Activated CD4-positive, alpha-beta T cell treated with anti-CD3 and anti-CD28 coated beads for 36 hours (primary cell): ENCODE results near the gene UCN2. TPM values are rescaled to one million over a fixed set of nuclear protein-coding genes. Genes with fewer than 3 reads are reported as not detected.

ENCODE experiments used
- ATAC-seq: fragments of 200-7000 bp; cut with Tn5 transposase; one replicate; pipeline ENCODE4 v1.10.0; 2021; ENCODE audit warnings: mild to moderate bottlenecking, moderate library complexity
- CTCF ChIA-PET: fragments of 350-600 bp; sonication (Branson Sonifier 250); formaldehyde crosslinking; loops from one replicate; lab custom pipeline; 2021; ENCODE audit warnings: antibody characterized with exemption; lab: Charles Lee
- POLR2A ChIA-PET: fragments of 350-600 bp; sonication (Branson Sonifier 250); formaldehyde crosslinking; loops from one replicate; lab custom pipeline; 2021; ENCODE audit warnings: antibody characterized with exemption, inconsistent platforms; lab: Charles Lee
- DNase-seq: peaks from one replicate; pipeline ENCODE4 v3.0.0-alpha.2; 2020
- H3K27ac Mint-ChIP-seq: one replicate; pipeline ENCODE4 v1.8.0; 2021; ENCODE audit warnings: mixed read lengths
- H3K27me3 Mint-ChIP-seq: one replicate; pipeline ENCODE4 v1.8.0; 2021; ENCODE audit warnings: mixed read lengths
- H3K36me3 Mint-ChIP-seq: one replicate; pipeline ENCODE4 v1.8.0; 2021; ENCODE audit warnings: low read depth, mixed read lengths
- H3K4me1 Mint-ChIP-seq: one replicate; pipeline ENCODE4 v1.8.0; 2021; ENCODE audit warnings: mixed read lengths
- H3K4me3 Mint-ChIP-seq: one replicate; pipeline ENCODE4 v1.8.0; 2021; ENCODE audit warnings: mild to moderate bottlenecking, moderate library complexity, mixed read lengths
- H3K9me3 Mint-ChIP-seq: one replicate; pipeline ENCODE4 v1.8.0; 2021; ENCODE audit warnings: low read depth, mixed read lengths
- intact Hi-C, 2 experiments: fragments of 100-400 bp; cut with DNase I in 1 of 2; cut with micrococcal nuclease in 1 of 2; formaldehyde crosslinking; loops; one replicate each; pipeline versions ENCODE4 v1.14.2 to v1.15.1; 2022 to 2024; cut with DNase I, micrococcal nuclease
- total RNA-seq, 2 experiments: library from RNA; stranded (reverse); gene quantifications; one replicate each; pipeline ENCODE4 v1.2.3, GENCODE V29; 2021

The UCN2 gene
- total RNA-seq, 2 experiments from 2014 or later, result not detected

DNA sequence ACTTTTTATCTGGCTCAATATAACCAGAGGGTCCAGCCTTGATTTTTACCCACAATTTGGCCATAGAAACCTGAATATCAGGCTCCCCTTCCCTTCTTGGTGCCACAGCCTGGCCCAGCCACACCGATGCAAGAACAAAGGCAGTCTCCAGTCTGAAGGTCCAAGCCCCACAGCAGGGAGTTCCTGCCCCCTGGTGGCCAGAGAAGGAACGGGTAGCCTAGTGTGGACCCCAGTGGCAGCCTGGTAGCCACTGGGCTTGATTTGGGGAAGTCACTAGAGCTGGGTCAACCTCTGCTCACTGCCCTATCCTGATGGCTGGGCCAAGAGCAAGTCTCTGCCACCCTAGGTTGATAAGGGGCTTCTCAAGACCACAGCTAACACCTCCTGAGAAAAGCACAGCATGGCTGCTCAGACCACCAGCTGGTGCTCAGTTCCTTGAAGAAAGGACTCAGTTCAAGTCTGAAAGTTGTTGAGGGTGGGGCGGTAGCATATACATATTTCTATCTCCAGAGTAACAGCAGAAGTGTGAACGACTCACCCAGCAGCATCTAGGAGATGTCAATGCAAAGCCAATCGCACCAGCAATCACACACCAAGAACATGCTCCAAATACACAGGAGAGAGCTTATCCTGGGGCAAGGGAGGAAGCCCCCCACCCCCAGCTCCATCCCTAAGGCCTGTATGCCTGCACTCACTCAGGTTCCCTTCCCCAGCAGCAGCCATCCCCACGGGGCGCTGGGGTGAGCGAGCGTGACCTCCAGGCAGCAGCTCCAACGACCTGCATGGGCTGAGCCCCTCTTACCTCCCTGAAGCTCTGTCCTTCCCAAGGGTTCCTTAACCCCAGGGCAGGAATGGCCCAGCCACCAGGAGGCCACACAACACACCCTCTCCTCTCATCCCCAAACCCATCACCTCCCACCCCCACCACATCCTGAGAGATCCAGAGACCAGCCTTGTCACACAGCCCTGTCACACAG, 14.6 kb downstream of the UCN2 start:
- no peaks in the 10 kb centered on the region for H3K27me3 Mint-ChIP-seq
- ChIA-PET POLR2A (no interaction called here), CTCF (interaction anchor here (0.5 to 4.0 kb wide), 23 partner anchors 8 to 280 kb away, joined by 3 to 39 read pairs (median 4); partner anchors contain the start of genes ATRIP, CCDC51, PFKFB4 and SHISA5)
- H3K4me1 Mint-ChIP-seq, result peaks cover 9% of the 10 kb centered on the region
- no peak overlapping the region for H3K27ac Mint-ChIP-seq
- no peaks in the 10 kb centered on the region for H3K9me3 Mint-ChIP-seq
- no peak overlapping the region for H3K4me3 Mint-ChIP-seq
- intact Hi-C loops, result loop anchor here (1.0 to 5.0 kb wide), 6 partner anchors 82 to 316 kb away; partner anchors contain the start of gene ATRIP (in 1 of the 2)
- ATAC-seq (peak; percentile 96), DNase-seq (peak; percentile 89)
- peaks cover 30% of the 10 kb centered on the region for H3K36me3 Mint-ChIP-seq

DNA sequence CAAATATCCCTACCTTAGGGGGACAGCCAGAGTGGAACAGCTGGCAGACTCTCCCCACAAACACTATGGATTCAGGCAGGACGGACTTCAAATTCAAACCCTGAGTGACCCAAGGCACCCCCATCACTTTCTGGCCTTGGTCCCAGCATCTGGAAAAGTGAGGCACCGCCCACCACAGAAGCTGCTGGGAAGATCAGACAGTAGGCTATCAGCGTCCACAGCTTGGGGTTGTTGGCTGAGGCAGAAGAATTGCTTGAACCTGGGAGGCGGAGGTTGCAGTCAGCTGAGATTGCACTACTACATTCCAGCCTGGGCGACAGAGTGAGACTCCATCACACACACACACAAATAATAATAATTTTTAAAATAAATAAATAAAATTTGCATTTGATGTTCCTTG, 15.5 kb downstream of the UCN2 start:
- H3K36me3 Mint-ChIP-seq, result peaks cover 36% of the 10 kb centered on the region
- intact Hi-C loops, result loop anchor here (1.0 to 5.0 kb wide), 6 partner anchors 81 to 315 kb away; partner anchors contain the start of gene ATRIP (in 1 of the 2)
- H3K9me3 Mint-ChIP-seq, result no peaks in the 10 kb centered on the region

DNA sequence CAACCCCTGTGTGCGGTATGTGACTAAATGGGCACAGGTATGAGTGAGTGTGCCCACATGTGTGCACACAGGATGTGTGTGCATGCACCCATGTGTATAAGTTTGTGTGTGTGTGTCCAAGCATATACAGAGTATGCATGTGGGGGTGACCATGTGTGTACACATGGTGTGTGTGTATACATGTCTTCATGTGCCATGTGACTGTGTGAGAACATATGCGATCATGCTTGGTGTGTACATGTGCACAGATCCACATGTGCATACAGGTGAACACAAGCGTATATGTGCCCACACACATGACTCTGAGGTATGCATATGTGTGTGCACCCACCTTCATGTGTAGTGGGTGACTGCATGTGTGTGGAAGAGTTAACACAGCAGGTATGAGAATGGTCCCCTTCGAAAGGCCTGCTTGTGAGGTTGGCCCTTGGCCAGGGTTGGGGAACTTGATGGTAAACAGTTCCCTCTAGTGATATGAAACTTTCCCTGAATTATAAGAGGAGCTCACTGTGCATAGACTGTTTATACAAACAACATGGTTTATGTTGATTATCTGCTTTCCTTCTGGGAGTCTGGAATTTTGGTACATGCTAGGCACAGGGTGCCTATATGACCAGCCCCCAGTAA, 17.3 kb downstream of the UCN2 start:
- no peak overlapping the region for H3K27ac Mint-ChIP-seq
- intact Hi-C loops, result loop anchor here in 1 of 2 experiments (5.0 kb wide), 1 partner anchor 79 kb away; a partner anchor contains a TSS
- peaks cover 41% of the 10 kb centered on the region for H3K36me3 Mint-ChIP-seq
- no peaks in the 10 kb centered on the region for H3K9me3 Mint-ChIP-seq
- H3K4me3 Mint-ChIP-seq, result no peak overlapping the region
- ChIA-PET CTCF (interaction anchor here (0.9 to 3.9 kb wide), 4 partner anchors 11 to 146 kb away, joined by 3 to 29 read pairs (median 6); no protein-coding TSS in a partner anchor), POLR2A (no interaction called here)
- DNase-seq, result no peak
- no peak for ATAC-seq
- no peaks in the 10 kb centered on the region for H3K27me3 Mint-ChIP-seq
- peaks cover 9% of the 10 kb centered on the region for H3K4me1 Mint-ChIP-seq

More for the DNA sequence above, 15.5 kb downstream of the UCN2 start:
- CTCF ChIA-PET, result interaction anchor here (0.6 to 3.9 kb wide), 9 partner anchors 8 to 1128 kb away, joined by 3 to 29 read pairs (median 4); partner anchors contain the start of gene PFKFB4
- POLR2A ChIA-PET, result no interaction called here
- ATAC-seq, result no peak
- H3K4me1 Mint-ChIP-seq, result peaks cover 9% of the 10 kb centered on the region
- no peak overlapping the region for H3K4me3 Mint-ChIP-seq
- DNase-seq, result no peak
- H3K27ac Mint-ChIP-seq, result no peak overlapping the region
- no peaks in the 10 kb centered on the region for H3K27me3 Mint-ChIP-seq

DNA sequence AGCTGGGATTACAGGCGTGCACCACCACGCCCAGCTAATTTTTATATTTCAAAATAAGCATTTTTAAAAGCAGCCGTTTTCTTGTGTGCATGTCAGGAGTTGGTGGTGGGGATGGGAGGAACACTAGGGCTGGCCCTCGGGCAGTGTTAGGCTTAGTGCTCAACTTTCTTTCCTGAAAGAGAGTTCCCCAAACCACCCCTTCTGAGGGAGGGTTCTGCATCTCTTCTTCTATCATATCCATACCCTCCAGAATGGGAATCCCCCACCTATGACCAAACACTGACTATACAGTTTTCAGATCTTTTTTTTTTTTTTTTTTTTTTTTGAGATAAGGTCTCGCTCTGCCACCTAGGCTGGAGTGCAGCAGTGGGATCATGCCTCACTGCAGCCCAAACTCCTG, 19.4 kb downstream of the UCN2 start:
- ChIA-PET CTCF (interaction anchor here (2.1 kb wide), 1 partner anchor 108 kb away, joined by 10 read pairs; no protein-coding TSS in a partner anchor), POLR2A (no interaction called here)
- no peak for ATAC-seq
- no peak for DNase-seq
- intact Hi-C loops, result no loop called here
- Mint-ChIP-seq H3K4me1 (peaks cover 9% of the 10 kb centered on the region), H3K27me3 (no peaks in the 10 kb centered on the region), H3K27ac (no peak overlapping the region), H3K4me3 (no peak overlapping the region), H3K9me3 (no peaks in the 10 kb centered on the region), H3K36me3 (peaks cover 43% of the 10 kb centered on the region)

DNA sequence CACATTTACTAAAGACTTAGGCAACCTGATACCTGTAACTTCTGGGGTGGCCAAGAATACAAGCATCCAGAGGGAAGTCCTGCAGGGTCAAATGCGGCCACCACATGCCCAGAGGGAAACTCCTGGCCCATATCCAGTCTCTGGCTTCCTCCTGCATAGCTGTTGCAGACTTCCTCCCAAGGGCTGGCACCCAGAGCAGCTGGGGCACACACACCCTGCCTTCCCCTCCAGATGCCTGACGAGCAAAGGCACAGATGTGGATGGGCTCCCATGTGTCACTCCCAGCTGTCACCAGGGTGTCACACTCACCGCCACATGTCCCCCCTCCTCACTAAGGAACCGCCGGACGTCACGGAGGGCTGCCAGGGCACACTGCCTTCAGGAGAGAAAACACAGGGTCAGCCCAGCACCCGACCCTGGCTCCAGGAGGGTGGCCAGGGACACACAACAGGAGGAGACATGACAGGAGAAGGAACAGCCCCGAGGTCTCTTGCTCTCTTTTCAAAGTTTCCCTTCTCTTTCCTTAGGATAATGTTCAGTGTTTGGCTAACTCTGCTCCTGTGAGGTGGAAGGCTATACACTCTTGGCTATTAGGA, 20.2 kb downstream of the UCN2 start:
- no peak overlapping the region for H3K4me3 Mint-ChIP-seq
- intact Hi-C loops, result no loop called here
- no peaks in the 10 kb centered on the region for H3K9me3 Mint-ChIP-seq
- CTCF ChIA-PET, result interaction anchor here (2.1 kb wide), 1 partner anchor 107 kb away, joined by 10 read pairs; no protein-coding TSS in a partner anchor
- ATAC-seq (no peak), DNase-seq (no peak)
- POLR2A ChIA-PET, result no interaction called here
- no peaks in the 10 kb centered on the region for H3K27me3 Mint-ChIP-seq
- H3K4me1 Mint-ChIP-seq, result peaks cover 4% of the 10 kb centered on the region
- no peak overlapping the region for H3K27ac Mint-ChIP-seq
- H3K36me3 Mint-ChIP-seq, result peaks cover 43% of the 10 kb centered on the region

DNA sequence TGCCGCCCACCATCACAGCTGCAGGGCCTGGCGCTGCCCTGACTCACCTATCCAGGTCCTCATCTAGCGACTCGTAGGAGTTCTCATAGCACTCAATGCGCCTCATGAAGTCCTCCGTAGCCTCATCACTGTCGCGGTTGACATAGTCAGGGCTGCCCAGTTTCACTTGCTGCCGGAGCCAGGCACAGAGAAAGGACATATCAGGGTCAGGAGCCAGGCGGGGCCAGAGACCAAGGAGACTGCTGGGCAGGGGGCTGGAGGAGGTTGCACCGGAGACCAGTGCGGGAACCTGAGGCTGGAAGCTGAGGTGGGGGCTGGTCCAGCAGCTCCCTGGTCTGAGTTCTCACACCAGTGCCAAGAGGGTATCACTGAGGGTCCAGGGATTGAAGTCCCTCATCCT, 25.1 kb downstream of the UCN2 start:
- intact Hi-C loops, result no loop called here
- H3K27ac Mint-ChIP-seq, result no peak overlapping the region
- ATAC-seq, result no peak
- no peaks in the 10 kb centered on the region for H3K27me3 Mint-ChIP-seq
- ChIA-PET POLR2A (no interaction called here), CTCF (interaction anchor here (1.2 kb wide), 2 partner anchors 11 to 102 kb away, joined by 4 to 6 read pairs; no protein-coding TSS in a partner anchor)
- no peaks in the 10 kb centered on the region for H3K9me3 Mint-ChIP-seq
- no peaks in the 10 kb centered on the region for H3K4me1 Mint-ChIP-seq
- H3K4me3 Mint-ChIP-seq, result no peak overlapping the region
- peaks cover 53% of the 10 kb centered on the region for H3K36me3 Mint-ChIP-seq
- DNase-seq, result no peak

DNA sequence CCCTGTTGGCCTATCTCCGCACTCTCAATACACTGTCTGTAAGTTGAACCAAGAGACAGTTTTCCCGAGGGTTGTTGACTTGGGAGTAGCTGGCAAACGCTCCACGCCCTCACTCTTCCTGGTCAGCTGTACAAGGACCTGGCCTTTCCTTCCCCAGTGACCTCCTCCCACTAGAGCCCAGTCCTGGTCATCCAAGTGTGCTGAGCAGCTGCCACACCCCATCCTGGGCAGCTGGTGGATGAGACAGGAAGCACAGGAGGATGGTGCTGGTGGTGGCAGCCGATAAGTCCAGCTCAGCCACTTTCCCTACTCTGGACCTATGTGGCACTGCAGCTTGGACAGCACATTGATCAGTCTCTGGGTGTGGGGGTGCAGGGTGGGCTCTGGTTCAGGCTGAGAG, 26.8 kb downstream of the UCN2 start:
- H3K4me3 Mint-ChIP-seq, result no peak overlapping the region
- no peaks in the 10 kb centered on the region for H3K4me1 Mint-ChIP-seq
- H3K9me3 Mint-ChIP-seq, result no peaks in the 10 kb centered on the region
- H3K27ac Mint-ChIP-seq, result no peak overlapping the region
- H3K36me3 Mint-ChIP-seq, result peaks cover 53% of the 10 kb centered on the region
- ChIA-PET POLR2A (no interaction called here), CTCF (no interaction called here)
- ATAC-seq, result peak; percentile 12
- DNase-seq, result no peak
- H3K27me3 Mint-ChIP-seq, result no peaks in the 10 kb centered on the region
- intact Hi-C loops, result no loop called here

DNA sequence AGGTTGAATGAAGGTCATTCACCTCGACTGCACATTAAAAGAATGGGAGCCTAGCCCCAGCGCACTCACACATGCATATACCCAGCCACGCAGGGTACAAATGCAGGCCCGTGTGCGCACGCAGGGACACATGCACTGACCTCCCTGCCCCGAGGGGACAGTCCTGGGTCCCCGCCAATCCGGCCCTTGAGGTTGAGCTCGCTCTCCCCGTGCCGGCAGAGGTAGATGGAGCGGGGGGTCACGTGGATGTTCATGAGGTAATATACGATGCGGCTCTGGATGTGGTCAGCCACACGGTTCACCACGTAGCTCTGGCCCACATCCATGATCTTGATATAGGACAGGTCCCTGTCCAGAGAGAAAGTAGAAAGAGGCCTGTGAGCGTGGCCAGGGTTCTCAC, 27.5 kb downstream of the UCN2 start:
- Mint-ChIP-seq H3K27ac (no peak overlapping the region), H3K9me3 (no peaks in the 10 kb centered on the region), H3K27me3 (no peaks in the 10 kb centered on the region), H3K36me3 (peaks cover 56% of the 10 kb centered on the region), H3K4me3 (no peak overlapping the region), H3K4me1 (no peaks in the 10 kb centered on the region)
- no peak for DNase-seq
- POLR2A ChIA-PET, result no interaction called here
- CTCF ChIA-PET, result no interaction called here
- ATAC-seq, result no peak
- intact Hi-C loops, result no loop called here

DNA sequence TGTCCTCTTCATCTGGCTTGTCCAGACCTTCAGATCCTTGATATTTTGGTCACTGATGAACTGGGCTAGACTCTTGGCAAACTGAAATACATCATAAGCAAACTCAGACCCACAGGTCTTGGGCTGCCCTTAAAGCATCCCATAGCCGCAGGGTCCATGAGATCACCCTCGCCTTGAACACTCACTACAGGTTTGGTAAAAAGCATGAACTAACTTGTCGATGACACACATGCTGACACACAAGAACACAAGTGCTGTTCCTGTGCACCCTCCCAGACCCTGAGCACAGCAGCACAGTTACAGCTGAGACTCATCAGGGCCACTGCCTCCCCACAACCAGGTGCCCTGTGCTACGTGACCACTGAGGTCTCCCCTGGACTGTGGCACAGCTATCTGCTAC, 28.0 kb downstream of the UCN2 start:
- H3K4me1 Mint-ChIP-seq, result no peaks in the 10 kb centered on the region
- ATAC-seq (no peak), DNase-seq (no peak)
- H3K27ac Mint-ChIP-seq, result no peak overlapping the region
- no peaks in the 10 kb centered on the region for H3K27me3 Mint-ChIP-seq
- intact Hi-C loops, result no loop called here
- no peaks in the 10 kb centered on the region for H3K9me3 Mint-ChIP-seq
- no peak overlapping the region for H3K4me3 Mint-ChIP-seq
- CTCF ChIA-PET, result no interaction called here
- peaks cover 56% of the 10 kb centered on the region for H3K36me3 Mint-ChIP-seq
- POLR2A ChIA-PET, result no interaction called here

DNA sequence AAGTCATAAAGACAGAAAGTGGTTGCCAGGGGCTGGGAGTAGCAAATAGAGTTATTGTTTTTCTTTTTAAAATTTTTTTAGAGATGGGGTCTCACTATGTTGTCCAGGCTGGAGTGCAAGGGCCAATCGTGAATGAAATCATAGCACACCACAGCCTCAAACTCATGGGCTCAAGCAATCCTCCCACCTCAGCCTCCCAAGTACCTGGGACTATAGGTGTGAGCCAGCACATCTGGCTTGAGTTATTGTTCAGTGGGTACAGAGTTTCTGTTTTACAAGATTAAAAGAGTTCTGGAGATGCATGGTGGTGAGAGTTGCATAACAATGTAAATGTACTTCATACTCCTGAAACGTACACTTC, 30.6 kb downstream of the UCN2 start:
- intact Hi-C loops, result no loop called here
- POLR2A ChIA-PET, result interaction anchor here (0.6 kb wide), 1 partner anchor 8 kb away, joined by 3 read pairs; no protein-coding TSS in a partner anchor
- ATAC-seq, result no peak

More for the DNA sequence above, 30.6 kb downstream of the UCN2 start:
- no peak overlapping the region for H3K4me3 Mint-ChIP-seq
- H3K27ac Mint-ChIP-seq, result no peak overlapping the region
- CTCF ChIA-PET, result interaction anchor here (0.9 to 1.7 kb wide), 5 partner anchors 17 to 132 kb away, joined by 3 to 4 read pairs (median 3); no protein-coding TSS in a partner anchor
- no peaks in the 10 kb centered on the region for H3K4me1 Mint-ChIP-seq
- no peaks in the 10 kb centered on the region for H3K27me3 Mint-ChIP-seq
- H3K36me3 Mint-ChIP-seq, result peaks cover 45% of the 10 kb centered on the region
- DNase-seq, result no peak
- no peaks in the 10 kb centered on the region for H3K9me3 Mint-ChIP-seq
